HepG2 (cell line): ENCODE measurements around the gene ADGRG6. TPM values are rescaled to one million over a fixed set of nuclear protein-coding genes. Genes with fewer than 3 reads are reported as not detected.

Experiments
- NFKB2 ChIP-seq: sonication (generic); formaldehyde crosslinking; IDR thresholded peaks from 2 replicates; pipeline ENCODE4 v1.4.0; 2020; ENCODE audit warnings: missing genetic modification reagents, borderline replicate concordance
- NR2C2 ChIP-seq: sonication (generic); formaldehyde crosslinking; IDR thresholded peaks from 2 replicates; pipeline ENCODE4 v1.4.0; 2020; ENCODE audit warnings: missing genetic modification reagents, mild to moderate bottlenecking, moderate library complexity, borderline replicate concordance
- TBX3 ChIP-seq: fragments of 450-650 bp; IDR thresholded peaks from 2 replicates; pipeline ENCODE4 v1.6.1; 2017; ENCODE audit warnings: antibody characterized with exemption, mild to moderate bottlenecking, inconsistent platforms, borderline replicate concordance
- TCF7L2 ChIP-seq: IDR thresholded peaks from 2 replicates; pipeline ENCODE4 v1.6.1; 2011; ENCODE audit warnings: mild to moderate bottlenecking, low read depth, low read length, moderate library complexity
- TFAP4 ChIP-seq: sonication (generic); IDR thresholded peaks from 2 replicates; pipeline ENCODE4 v1.6.1; 2016; ENCODE audit warnings: low read depth, borderline replicate concordance
- TOE1 ChIP-seq: sonication (generic); formaldehyde crosslinking; IDR thresholded peaks from 2 replicates; pipeline ENCODE4 v1.4.0; 2020; ENCODE audit warnings: mild to moderate bottlenecking, missing genetic modification reagents
- TOPORS ChIP-seq: sonication (generic); formaldehyde crosslinking; IDR thresholded peaks from 2 replicates; pipeline ENCODE4 v1.8.0; 2023; ENCODE audit warnings: mild to moderate bottlenecking, missing genetic modification reagents
- XRCC5 ChIP-seq: fragments of 200-400 bp; formaldehyde crosslinking; optimal IDR thresholded peaks from 2 replicates; pipeline ENCODE3; 2017; ENCODE audit warnings: mild to moderate bottlenecking, low read length
- ZBTB4 ChIP-seq: sonication (generic); formaldehyde crosslinking; IDR thresholded peaks from 2 replicates; pipeline ENCODE4 v1.4.0; 2020; ENCODE audit warnings: missing genetic modification reagents, mild to moderate bottlenecking, borderline replicate concordance
- ZMAT3 ChIP-seq: sonication (generic); formaldehyde crosslinking; conservative IDR thresholded peaks from 2 replicates; pipeline ENCODE4 v1.7.0; 2021; ENCODE audit warnings: missing genetic modification reagents
- ZNF225 ChIP-seq: sonication (generic); formaldehyde crosslinking; IDR thresholded peaks from 2 replicates; pipeline ENCODE4 v1.4.0; 2020; ENCODE audit warnings: mild to moderate bottlenecking, missing genetic modification reagents
- ZNF331 ChIP-seq: sonication (generic); formaldehyde crosslinking; IDR thresholded peaks from 2 replicates; pipeline ENCODE4 v1.4.0; 2020; ENCODE audit warnings: missing genetic modification reagents
- ZNF512 ChIP-seq: sonication (generic); formaldehyde crosslinking; IDR thresholded peaks from 2 replicates; pipeline ENCODE4 v1.4.0; 2020; ENCODE audit warnings: mild to moderate bottlenecking, missing genetic modification reagents
- ZNF724P ChIP-seq: sonication (generic); formaldehyde crosslinking; IDR thresholded peaks from 2 replicates; pipeline ENCODE4 v1.8.0; 2022; ENCODE audit warnings: missing genetic modification reagents, borderline replicate concordance
- ZNF891 ChIP-seq: sonication (generic); formaldehyde crosslinking; IDR thresholded peaks from 2 replicates; pipeline ENCODE4 v1.5.0; 2020; ENCODE audit warnings: mild to moderate bottlenecking, missing genetic modification reagents
- ZSCAN25 ChIP-seq: sonication (generic); formaldehyde crosslinking; IDR thresholded peaks from 2 replicates; pipeline ENCODE4 v1.8.0; 2022; ENCODE audit warnings: mild to moderate bottlenecking, missing genetic modification reagents
- polyA plus RNA-seq, 8 experiments: library from polyadenylated mRNA; depleted of rRNA in 3 of 8; stranded (reverse) in 7 of 8; unstranded in 1 of 8; fragments of >200 nt; fragmentation: Illumina TruSeq in 4 of 8; extraction: Trizol in 4 of 8; gene quantifications; 2 replicates each; pipeline versions ENCODE4 v1.2.1 to v1.2.3, GENCODE V29; 2011 to 2016; ENCODE audit warnings: low read depth in 4 of 8, missing spikeins in 1 of 8, mixed read lengths in 1 of 8; ENCODE audit not compliant: insufficient read depth in 1 of 8
- total RNA-seq, 5 experiments: library from RNA; depleted of rRNA; stranded (reverse); fragments of >200 nt; fragmentation: Illumina TruSeq; extraction: Trizol; gene quantifications; 2 replicates each; pipeline ENCODE4 v1.2.3, GENCODE V29; 2016; ENCODE audit warnings: low read depth in 1 of 5

Gene ADGRG6
- total and polyA plus RNA-seq, 2 of the 13 experiments (the other 11 are each of a cell fraction or from before 2014, with no cell fraction given), result 129 to 249 TPM

GRCh38 chr6:142285235-142286087 is 16.3 kb upstream of the ADGRG6 start (continued):
- TF ChIP-seq XRCC5 (no peak), ZNF225 (CRISPR knock-in tag) (no peak), ZNF512 (CRISPR knock-in tag) (no peak), ZNF724P (CRISPR knock-in tag) (no peak), ZNF891 (CRISPR knock-in tag) (no peak), NFKB2 (CRISPR knock-in tag) (no peak), ZMAT3 (no peak), TOE1 (CRISPR knock-in tag) (no peak; the same call in 1 of the 2 replicates), ZSCAN25 (no peak), ZBTB4 (no peak), TCF7L2 (no peak), TBX3 (peak; percentile 30; the same call in 1 of the 2 replicates), TOPORS (no peak), ZNF331 (CRISPR knock-in tag) (peak; percentile 61), TFAP4 (no peak), NR2C2 (CRISPR knock-in tag) (peak; percentile 43; the same call in 1 of the 2 replicates)
